MV-4-11 (cell line): ENCODE results near the gene SYNDIG1.

Source experiments
- DNase-seq: peaks from one replicate; lab custom pipeline; 2025; lab: John Stamatoyannopoulos, UW

Gene SYNDIG1

GRCh38 chr20:24674921-24675605 lies 205.6 kb downstream of the SYNDIG1 start:
- DNase-seq: no peak

- no peak for DNase-seq
Observed at GRCh38 chr20:24675651-24676352, 206.4 kb downstream of the SYNDIG1 start.

GRCh38 chr20:24676353-24676977 lies 207.0 kb downstream of the SYNDIG1 start:
- no peak for DNase-seq

- no peak for DNase-seq
Observed at GRCh38 chr20:24676978-24677370, 207.5 kb downstream of the SYNDIG1 start.

- no peak for DNase-seq
Observed at GRCh38 chr20:24677626-24678315, 208.3 kb downstream of the SYNDIG1 start.

- DNase-seq: no peak
Observed at GRCh38 chr20:24678351-24679106, 209.1 kb downstream of the SYNDIG1 start.

- no peak for DNase-seq
Observed at GRCh38 chr20:24679448-24680047, 210.1 kb downstream of the SYNDIG1 start.

GRCh38 chr20:24681634-24682495 lies 212.4 kb downstream of the SYNDIG1 start:
- DNase-seq: no peak

GRCh38 chr20:24682496-24682985 lies 213.1 kb downstream of the SYNDIG1 start:
- DNase-seq: no peak

- DNase-seq: no peak
Observed at GRCh38 chr20:24683676-24684075, 214.2 kb downstream of the SYNDIG1 start.

GRCh38 chr20:24684421-24684871 lies 215.0 kb downstream of the SYNDIG1 start:
- peak; percentile 95 for DNase-seq

GRCh38 chr20:24684956-24685691 lies 215.7 kb downstream of the SYNDIG1 start:
- no peak for DNase-seq

- DNase-seq: no peak
Observed at GRCh38 chr20:24685736-24686135, 216.3 kb downstream of the SYNDIG1 start.

- no peak for DNase-seq
Observed at GRCh38 chr20:24686156-24686555, 216.7 kb downstream of the SYNDIG1 start.

- DNase-seq: no peak
Observed at GRCh38 chr20:24690408-24690807, 221.0 kb downstream of the SYNDIG1 start.

GRCh38 chr20:24691901-24692351 lies 222.5 kb downstream of the SYNDIG1 start:
- DNase-seq: no peak

GRCh38 chr20:24692446-24693200 lies 223.2 kb downstream of the SYNDIG1 start:
- DNase-seq: peak; percentile 42

GRCh38 chr20:24693466-24694156 lies 224.2 kb downstream of the SYNDIG1 start:
- no peak for DNase-seq
